Stimulated activated CD4-positive, alpha-beta T cell treated with anti-CD3 and anti-CD28 coated beads, Interleukin-15, amount 100 ng/mL, for 1 hour (primary cell): ENCODE measurements around the gene SPATS1.
"Not testable (repeated sequence)": the region's sequence is repeated elsewhere in the genome, so short reads cannot be mapped to it uniquely, and the experiment has no call there.

ENCODE experiments used
- DNase-seq, 2 donors: peaks; one replicate each; pipeline ENCODE4 v3.0.0-alpha.2; 2020; ENCODE audit warnings: low read depth in 1 of 2, low spot score in 1 of 2

Gene SPATS1

DNA sequence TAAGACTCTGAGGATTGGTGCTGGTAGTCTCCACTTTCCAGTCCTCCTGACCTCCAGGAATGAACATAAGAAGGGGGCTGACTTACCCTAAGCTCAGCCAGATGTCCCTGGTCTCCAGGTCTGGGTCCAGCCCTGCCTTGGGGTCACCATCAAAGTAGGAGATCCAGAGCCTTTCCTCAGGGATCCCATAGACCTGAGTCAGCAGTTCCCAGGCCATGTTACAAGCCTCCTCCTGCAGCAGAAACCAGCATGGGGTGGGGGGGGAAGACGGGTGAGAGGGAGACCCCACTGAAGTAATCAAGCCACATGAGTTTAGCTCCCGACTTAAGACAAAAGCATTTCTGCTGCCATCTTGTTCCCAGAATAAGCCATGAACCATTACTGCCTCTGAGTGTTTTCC is 31.1 kb upstream of the SPATS1 start:
- DNase-seq = no peak

DNA sequence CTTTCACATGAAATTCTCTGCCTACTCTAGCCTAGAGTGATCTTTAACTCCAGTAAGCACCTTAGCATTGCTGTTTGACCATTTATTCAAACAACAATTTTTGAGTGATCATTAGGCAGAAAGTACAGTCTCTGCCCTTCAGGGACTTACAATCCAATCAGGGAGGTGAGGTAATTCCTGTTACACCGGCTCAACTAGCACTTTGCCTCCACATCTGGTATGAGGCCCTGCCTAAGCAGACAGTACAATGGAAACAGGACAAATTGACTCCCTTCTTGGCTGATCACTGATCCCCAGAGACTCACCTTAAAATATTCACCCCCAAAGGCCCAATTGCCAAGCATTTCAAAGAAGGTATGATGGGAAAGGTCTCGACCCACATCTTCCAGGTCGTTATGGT is 30.7 kb upstream of the SPATS1 start:
- no peak for DNase-seq

DNA sequence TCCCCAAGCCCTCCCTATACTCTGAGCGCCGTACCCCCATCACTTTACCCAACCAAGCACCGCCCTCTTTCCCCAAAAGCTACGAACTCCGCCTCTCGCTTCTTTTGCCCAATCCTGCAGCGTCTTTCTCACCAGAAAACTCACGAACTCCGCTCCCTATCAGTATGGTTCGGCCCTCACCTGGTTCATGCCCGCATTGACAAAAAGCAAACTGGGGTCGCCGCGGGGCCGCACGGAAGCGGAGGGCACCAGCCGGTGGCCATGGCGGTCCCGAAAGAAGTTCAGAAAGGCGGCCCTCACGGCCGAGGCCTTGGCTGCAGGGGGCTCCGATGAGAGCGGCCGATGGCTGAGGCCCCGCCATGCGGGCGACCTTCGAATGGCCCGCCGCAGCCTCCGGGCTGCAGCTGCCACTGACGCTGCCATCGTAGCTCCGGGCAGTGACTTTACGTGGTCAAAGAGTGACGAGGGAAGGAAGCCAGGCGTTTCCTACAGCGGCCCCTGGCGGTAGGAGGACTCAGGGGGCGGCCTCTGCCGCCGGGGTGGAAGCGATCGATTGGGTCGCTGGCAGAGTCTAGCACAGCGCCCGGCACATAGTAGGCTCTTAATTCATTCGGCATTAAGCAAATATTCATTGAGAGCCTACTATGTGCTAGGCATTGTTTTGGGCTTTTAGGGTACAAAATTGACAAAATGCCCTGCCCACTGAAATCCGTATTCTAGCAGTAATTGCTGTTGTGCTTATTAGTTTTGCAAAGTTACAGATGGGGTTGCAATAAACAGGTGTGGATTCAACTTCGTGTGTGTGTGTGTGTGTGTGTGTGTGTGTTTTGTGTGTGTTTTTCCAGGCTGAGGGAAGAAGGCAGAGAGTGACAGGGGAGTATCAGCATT is 29.3 kb upstream of the SPATS1 start, which contains the start of gene AARS2:
Gene AARS2 (minus strand): TSS at position 447 of the 888 bp plus-strand sequence. CDS start 24 bp downstream, at position 423.
- DNase-seq = peak; percentile 87 to 93

- not testable (repeated sequence) for DNase-seq
Observed at GRCh38 chr6:44314657-44315056, 27.8 kb upstream of the SPATS1 start.

DNA sequence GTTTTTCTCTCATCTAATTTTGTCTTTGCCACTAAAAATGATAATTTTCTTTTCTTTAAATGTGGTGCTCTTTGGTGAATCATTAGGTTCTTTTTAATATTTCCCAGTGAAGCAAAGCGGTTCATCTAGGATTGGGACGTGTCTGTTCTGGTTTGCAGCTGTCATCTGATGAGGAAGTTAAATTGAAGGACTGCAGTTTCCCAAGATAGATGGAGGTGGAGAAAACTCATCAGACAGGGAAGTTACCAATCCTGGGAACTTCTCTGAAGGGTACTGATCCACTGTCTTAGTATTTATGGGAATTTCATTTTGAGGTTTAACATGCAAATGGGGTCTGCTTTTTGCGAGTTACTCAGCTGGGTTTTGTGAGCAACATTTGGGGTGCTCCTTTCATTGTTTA is 26.9 kb upstream of the SPATS1 start:
- DNase-seq = no peak

GRCh38 chr6:44315951-44316350 is 26.5 kb upstream of the SPATS1 start:
- DNase-seq = no peak

DNA sequence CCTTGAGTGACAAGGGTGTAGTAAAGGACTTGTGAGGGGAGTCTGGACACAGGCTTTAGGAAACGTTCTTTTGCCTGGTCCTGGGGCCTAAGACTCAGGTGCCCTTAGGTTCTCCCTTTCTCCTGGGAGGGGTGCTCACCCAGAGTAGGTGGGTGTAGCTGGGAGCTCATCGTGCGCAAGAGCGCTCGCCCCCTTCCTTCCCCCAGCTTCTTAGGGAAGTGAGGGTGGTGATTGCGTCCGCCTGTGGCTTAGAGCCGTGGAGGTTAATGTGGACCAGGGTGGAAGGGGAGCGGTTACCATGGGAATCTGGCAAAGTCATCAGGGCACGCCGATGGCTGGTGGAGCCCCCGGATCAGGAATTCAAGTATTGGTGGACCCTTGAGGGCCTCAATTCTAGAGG is 26.0 kb upstream of the SPATS1 start:
- DNase-seq = no peak

- DNase-seq = not testable (repeated sequence)
Observed at GRCh38 chr6:44317136-44317631, 25.3 kb upstream of the SPATS1 start.

DNA sequence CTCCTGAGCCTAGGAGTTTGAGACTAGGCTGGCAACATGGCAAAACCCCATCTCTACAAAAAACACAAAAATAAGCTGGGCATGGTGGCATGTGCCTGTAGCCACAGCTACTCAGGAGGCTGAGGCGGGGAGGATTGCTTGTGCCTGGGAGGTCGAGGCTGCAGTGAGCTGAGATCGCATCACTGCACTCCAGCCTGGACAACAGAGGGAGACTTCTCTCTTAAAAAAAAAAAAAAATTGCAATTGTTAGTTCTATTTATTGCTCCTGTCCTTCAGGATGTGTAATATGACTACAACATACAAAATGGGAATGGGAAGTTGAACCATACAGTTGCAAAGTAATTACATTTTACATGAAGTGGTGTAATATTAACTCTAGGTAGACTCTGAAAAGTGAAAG is 21.2 kb upstream of the SPATS1 start:
- DNase-seq = no peak

GRCh38 chr6:44327096-44327495 is 15.4 kb upstream of the SPATS1 start:
- DNase-seq = no peak

GRCh38 chr6:44327760-44328159 is 14.7 kb upstream of the SPATS1 start:
- DNase-seq = no peak

DNA sequence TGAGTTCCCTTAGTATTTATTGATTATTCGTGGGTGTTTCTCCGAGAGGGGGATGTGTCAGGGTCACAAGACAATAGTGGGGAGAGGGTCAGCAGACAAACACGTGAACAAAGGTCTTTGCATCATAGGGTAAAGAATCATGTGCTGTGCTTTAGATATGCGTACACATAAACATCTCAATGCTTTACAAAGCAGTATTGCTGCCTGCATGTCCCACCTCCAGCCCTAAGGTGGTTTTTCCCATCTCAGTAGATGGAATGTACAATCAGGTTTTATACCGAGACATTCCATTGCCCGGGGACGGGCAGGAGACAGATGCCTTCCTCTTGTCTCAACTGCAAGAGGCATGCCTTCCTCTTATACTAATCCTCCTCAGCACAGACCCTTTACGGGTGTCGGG is 14.2 kb upstream of the SPATS1 start:
- not testable (repeated sequence) for DNase-seq

- no peak for DNase-seq
Observed at GRCh38 chr6:44329858-44330257, 12.6 kb upstream of the SPATS1 start.

DNA sequence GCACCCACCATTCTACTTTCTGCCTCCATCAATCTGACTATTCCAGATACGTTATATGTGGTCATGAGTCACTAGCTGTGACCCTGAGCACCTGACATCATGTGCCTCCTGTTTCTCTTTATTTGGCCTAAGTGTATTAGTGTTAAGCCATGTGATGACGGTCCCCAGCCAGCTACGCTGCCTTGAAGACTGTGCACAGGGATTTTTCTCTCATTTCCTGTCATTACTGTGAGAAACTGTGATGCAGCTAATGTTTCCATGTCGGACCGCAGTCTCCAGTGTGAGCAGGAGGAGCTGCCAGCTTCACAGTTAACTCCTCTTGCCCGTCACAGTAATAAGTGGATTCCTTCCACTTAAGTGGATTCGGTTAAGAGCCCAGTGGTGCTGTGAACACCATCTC is 9.9 kb upstream of the SPATS1 start:
- no peak for DNase-seq

GRCh38 chr6:44333273-44333919 is 9.1 kb upstream of the SPATS1 start:
- DNase-seq = no peak

GRCh38 chr6:44333942-44334341 is 8.5 kb upstream of the SPATS1 start:
- DNase-seq = no peak

DNA sequence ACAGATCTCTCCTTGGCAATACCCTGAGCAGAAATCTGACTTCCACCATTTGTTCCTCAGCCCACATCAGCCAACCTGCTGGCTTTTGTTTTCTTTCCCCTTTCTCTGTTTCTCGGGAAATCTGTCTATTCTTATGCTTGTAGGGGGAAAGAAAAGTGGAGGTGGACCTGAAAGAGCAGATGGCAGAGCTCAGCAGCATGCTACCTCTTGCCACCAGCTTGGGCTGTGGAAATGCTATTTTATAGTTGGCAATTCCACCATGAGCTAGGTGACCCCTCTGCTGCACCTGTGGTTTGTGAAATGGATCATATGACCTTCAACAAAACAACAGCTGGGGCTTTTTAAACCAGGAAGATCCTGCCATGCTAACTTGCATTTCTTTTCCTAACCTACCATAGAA is 6.8 kb upstream of the SPATS1 start:
- DNase-seq = no peak

DNA sequence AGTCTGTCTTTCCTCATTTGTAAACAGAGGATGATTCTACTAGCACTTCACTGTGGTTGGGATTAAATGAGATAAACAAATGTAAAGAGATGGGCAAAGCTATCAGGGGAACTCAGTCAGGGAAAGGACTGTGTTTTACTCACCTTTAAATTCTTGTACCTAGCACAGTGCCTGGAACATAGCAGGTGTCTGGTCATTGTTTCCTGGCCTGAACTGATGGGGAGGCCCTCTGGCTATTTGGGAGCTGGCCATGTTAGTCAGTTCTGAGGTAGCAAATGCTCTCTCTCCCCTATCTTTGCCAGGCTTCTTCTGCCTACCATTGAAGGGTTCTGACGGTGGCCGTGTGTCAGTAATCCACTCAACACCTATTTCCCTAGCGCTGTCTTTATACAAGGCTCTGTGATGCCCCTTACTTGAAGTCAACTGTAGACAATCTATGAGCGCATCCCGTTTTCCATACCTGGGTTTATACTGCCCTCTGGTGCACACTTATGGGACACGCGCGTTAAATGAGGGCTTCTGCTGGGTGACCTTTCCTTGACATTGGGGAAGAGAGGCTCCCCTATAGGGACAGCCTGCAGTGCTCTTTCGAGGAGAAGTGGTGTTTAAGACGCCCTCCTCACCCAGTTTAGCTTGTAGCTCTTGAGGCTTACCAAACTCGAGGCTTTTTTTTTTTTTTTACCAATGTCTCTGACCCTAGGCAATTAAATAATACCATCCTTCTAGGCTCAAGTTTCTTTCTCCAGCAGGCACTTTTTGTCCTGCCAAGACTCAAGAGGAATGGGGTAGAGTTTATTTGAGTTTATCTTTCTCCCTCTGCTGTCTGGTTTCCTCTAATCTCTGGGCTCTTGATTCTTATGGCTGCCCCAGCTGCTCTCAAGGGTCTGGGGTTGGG is 4.0 kb upstream of the SPATS1 start:
- DNase-seq = peak; percentile 25 to 36

DNA sequence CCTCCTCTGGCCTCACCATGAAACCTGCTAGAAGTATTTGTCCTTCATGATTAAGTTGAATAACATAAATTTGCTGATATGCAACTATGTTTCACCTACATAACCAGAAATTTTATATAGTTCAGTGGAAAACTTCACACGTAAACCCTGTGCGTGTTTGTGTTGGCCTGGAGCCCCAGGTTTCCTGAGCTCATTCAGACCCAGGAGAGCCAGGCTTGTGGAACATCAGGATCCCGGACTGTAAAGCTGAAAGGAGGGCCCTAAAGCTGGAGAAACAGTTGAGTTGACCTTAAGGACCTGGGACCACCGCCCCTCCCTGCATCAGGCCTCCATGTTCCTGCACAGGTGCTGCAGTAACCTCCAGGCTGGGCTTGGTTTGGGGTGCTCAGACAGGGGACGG is 3.1 kb upstream of the SPATS1 start:
- no peak for DNase-seq

DNA sequence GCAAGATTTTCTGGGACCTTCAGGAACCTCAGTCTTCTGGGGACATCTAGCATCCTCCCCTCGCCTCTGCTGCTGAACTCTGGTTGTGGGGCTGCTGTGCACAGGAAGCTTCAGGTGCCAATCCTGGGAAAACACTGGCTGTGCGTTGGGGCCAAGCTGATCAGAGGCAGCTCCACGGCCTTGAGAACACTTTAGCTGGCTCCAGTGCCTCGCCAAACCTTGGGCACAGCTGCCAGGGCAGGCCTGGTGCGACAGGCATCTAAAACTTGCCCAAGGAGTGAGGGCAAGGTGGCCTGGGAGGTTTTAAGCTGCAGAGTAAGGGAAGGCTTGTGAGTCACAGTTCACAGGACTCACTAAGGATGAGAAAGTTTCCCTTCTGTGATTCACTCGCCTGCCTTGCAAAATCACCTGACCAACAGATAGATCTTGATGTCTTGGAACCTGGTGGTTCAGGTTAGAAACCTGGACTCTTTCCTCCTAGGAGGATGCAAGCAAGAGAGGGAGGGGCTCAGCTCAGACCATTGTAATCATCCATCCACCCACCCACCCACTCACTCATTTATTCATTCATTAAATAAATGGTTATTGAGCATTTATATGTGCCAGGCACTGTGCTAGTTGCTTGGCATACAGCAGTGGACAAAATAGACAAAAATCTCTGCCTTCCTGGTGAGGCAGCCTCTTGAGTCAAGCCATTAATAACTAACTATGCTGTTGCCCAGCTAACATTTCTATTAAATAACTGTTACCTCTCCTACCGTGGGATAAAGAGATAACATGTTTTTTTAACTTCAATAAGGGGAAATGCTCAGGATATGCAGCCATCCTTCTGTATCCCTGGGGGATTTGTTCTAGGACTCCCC is 2.5 kb upstream of the SPATS1 start:
- DNase-seq = no peak
